ENCODE measurements around the gene DCAF17.

DCAF17 gene

DNA sequence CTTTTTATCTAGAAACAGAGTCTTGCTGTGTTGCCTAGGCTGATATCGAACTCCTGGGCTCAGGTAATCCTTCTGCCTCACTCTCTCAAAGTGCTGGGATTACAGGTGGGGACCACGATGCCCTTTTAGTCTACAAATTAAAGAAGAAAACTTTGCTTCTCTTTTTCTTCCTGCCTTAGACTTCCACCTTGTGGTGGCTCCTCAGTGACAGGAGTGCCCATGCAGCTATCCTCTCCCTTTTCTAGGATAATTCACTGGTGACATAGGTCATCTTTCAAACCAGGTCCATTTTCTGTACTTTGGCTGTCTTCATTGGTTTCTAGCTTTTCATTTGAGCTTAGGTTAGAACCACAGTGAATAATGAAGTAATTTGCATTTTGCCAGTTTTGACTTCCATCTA, 13.6 kb downstream of the DCAF17 start:
- TF ChIP-seq, protein P1, sequence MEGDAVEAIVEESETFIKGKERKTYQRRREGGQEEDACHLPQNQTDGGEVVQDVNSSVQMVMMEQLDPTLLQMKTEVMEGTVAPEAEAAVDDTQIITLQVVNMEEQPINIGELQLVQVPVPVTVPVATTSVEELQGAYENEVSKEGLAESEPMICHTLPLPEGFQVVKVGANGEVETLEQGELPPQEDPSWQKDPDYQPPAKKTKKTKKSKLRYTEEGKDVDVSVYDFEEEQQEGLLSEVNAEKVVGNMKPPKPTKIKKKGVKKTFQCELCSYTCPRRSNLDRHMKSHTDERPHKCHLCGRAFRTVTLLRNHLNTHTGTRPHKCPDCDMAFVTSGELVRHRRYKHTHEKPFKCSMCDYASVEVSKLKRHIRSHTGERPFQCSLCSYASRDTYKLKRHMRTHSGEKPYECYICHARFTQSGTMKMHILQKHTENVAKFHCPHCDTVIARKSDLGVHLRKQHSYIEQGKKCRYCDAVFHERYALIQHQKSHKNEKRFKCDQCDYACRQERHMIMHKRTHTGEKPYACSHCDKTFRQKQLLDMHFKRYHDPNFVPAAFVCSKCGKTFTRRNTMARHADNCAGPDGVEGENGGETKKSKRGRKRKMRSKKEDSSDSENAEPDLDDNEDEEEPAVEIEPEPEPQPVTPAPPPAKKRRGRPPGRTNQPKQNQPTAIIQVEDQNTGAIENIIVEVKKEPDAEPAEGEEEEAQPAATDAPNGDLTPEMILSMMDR (IDR thresholded peaks at IDR 0.05), result no peak

DNA sequence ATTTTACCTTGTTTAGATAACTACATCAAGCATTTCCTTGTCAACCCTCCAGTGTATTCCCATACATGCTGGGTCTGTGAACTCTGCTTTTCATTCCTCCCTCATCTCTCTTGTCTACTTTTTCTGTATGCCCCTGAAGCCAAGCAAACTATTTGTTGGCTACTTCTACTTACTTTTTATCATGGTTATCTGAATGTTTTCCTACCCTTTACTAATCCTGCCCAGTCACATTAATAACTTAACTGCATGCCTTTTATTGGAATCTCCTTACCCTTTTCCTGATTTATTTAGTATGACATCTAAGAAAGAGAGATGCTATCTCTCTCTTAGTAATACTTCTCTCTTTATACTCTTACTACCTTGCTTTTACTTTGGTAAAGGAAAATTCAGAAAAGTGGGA, 17.0 kb downstream of the DCAF17 start:
- TF ChIP-seq, protein P1 (IDR thresholded peaks at IDR 0.05), result no peak

DNA sequence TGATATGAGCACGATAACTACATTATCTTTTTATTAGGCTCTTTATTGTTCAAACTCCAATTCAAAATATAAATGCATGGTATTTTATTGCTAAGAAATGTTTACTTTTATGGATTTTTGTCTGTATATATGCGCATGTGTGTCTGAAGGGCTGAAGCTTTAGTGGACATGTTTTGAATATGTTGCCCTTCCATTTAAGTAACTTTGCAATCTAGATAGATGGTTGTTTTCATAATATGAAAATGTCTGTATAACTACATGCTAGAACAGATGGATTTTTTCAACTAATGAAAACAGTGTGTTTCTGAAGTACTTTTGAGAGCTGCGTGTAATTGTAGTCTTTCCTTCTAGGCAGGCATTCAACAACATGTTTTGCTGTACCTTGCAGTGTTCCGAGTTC, 18.7 kb downstream of the DCAF17 start:
- TF ChIP-seq, protein P1 (IDR thresholded peaks at IDR 0.05), result no peak

DNA sequence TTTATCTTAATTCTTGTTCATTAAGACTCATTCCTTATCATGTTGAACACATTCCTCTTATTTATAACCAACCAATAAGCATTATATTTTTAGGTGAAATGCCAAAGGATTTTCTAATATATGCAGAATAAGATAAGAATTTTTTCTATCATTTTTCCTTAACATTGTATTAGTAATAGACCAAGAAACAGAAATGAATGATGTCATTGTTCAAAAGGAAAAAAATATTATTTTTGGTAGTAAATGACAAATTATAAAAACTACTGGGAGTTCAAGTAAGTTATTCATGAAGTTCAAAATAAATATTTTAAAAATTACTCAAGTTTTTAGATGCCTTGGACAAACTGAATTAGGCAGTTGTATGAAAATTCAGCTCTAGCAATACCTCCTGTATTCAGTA, 25.5 kb downstream of the DCAF17 start:
- TF ChIP-seq, protein P1 (IDR thresholded peaks at IDR 0.05), result no peak

DNA sequence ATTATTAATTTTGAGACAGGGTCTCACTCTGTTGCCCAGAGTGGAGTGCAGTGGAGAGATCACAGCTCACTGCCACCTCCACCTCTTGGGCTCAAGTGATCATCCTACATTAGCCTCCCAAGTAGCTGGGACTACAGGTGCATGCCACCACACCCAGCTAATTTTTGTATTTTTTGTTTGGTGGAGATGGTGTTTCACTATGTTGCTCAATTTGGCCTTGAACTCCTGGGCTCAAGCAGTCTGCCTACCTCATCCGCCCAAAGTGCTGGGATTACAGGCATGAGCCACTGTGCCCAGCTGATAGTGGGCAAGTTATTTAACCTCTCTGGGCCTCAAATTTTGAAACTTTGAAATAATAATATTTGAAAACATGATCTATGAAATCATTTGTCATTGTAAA, 26.5 kb downstream of the DCAF17 start:
- TF ChIP-seq, protein P1 (IDR thresholded peaks at IDR 0.05), result no peak

DNA sequence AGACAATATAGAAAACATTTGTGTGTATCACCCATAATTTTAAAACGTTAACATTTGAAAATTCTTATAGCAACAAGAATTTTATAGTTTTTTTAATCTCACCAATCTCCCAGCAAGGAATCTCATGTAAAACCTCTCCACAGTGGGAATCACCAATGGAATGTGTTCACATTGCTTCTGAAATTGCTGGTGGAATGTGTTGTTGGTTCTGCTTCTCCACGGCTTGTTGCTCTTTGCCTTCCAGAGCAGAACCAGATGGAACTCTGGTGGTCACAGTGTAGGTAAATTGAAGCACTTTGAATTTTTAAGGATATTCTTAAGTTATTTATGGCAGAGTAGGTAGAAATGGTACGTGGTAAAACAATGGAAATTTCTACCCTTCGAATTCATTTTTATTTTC, 35.1 kb downstream of the DCAF17 start:
- TF ChIP-seq, protein P1 (IDR thresholded peaks at IDR 0.05), result no peak

DNA sequence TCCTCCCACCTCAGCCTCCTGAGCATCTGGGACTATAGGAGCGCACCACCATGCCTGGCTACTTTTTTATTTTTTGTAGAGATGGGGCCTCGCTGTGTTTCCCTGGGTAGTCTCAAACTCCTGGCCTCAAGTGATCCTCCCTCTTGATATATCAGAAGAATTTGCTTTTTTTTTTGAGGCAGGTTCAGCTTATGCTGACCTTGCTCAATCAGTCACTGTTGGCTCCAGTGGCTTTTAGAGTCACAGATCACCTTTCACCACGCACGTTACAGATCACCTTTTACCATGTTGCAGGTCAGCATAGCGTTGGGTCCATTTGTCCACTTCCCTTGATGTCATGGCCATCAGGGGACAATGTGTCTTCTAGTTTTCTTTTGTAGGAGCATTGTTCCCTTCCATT, 36.1 kb downstream of the DCAF17 start:
- TF ChIP-seq, protein P1 (IDR thresholded peaks at IDR 0.05), result no peak

DNA sequence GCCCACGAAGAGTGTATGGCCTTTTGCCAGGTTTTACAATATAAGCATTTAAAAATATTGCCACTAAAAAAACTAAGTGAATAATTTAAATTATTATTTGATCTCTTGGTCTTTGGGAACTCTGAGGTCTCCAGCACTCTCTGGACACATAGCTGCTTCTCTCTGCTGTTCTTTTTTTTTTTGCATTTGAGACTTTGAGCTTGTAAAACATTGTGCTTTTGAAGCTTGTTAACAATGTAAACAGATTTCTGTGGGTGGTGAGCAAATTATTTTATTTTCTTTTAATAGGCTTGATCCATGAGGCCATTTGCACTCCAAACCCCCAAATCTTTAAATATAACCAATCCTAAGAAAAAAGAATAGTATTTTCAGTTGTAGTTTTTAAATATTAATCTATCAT, 42.0 kb downstream of the DCAF17 start:
- TF ChIP-seq, protein P1 (IDR thresholded peaks at IDR 0.05), result no peak

Data from LNCAP (cell line).